ENCODE results near the gene GTF2H2C. TPM values are rescaled to one million over a fixed set of nuclear protein-coding genes. Genes with fewer than 3 reads are reported as not detected.
"Not testable (repeated sequence)": the region's sequence is repeated elsewhere in the genome, so short reads cannot be mapped to it uniquely, and the experiment has no call there.

GTF2H2C gene
- total and polyA plus RNA-seq, 4 experiments from 2014 or later, result 18.3 to 48.0 (median 32.7) TPM

- H3K27ac Mint-ChIP-seq; H3K4me3 ChIP-seq (ENCODE audit: low read length in 2 of 2); intact Hi-C loops (cut with micrococcal nuclease); H3K4me3 Mint-ChIP-seq; H3K4me1 Mint-ChIP-seq; POLR2A ChIA-PET (ENCODE audit: partially characterized antibody); H3K27ac ChIP-seq (ENCODE audit: low read depth, low read length); H3K9me3 Mint-ChIP-seq; H3K4me1 ChIP-seq (ENCODE audit: insufficient read depth, low read length); H3K27me3 ChIP-seq (ENCODE audit: insufficient read depth, low read length); H3K36me3 ChIP-seq (ENCODE audit: insufficient read depth, low read length); H3K27me3 Mint-ChIP-seq; H3K9me3 ChIP-seq (ENCODE audit: control insufficient read depth in 1 of 2, low read length in 2 of 2); CTCF ChIA-PET (ENCODE audit: partially characterized antibody); H3K36me3 Mint-ChIP-seq: not testable (repeated sequence)
- peak in 1 of 5 donors; percentile 31 for DNase-seq
These were observed 71.9 kb downstream of the GTF2H2C start for GRCh38 chr5:69631879-69632278.

Other genes starting within 250 kb of the GTF2H2C start
- gene CCDC125, start 227.4 kb upstream of the GTF2H2C start, total RNA-seq, result 1 to 10 TPM; 6.8 to 7.9 TPM
- gene CCDC125, start 227.4 kb upstream of the GTF2H2C start, polyA plus RNA-seq, result 1 to 10 TPM in 1 of 2 donors, under 1 TPM in 1; 0.65 to 5.3 TPM
- gene AK6, start 190.7 kb upstream of the GTF2H2C start, total RNA-seq, result 10 to 100 TPM; 25.3 to 31.4 TPM
- gene AK6, start 190.7 kb upstream of the GTF2H2C start, polyA plus RNA-seq, result 10 to 100 TPM; 75.1 to 90.3 TPM
- 10 to 100 TPM; 42.3 to 45.9 TPM for gene TAF9, start 190.7 kb upstream of the GTF2H2C start, total RNA-seq
- 100 to 1,000 TPM; 105 to 167 TPM for gene TAF9, start 190.7 kb upstream of the GTF2H2C start, polyA plus RNA-seq
- 10 to 100 TPM; 30.7 to 31.1 TPM for gene RAD17, start 190.4 kb upstream of the GTF2H2C start, total RNA-seq
- gene RAD17, start 190.4 kb upstream of the GTF2H2C start, polyA plus RNA-seq, result 10 to 100 TPM; 27.5 to 30.6 TPM
- gene MARVELD2, start 145.1 kb upstream of the GTF2H2C start, total RNA-seq, result 1 to 10 TPM; 1.1 TPM
- gene MARVELD2, start 145.1 kb upstream of the GTF2H2C start, polyA plus RNA-seq, result 1 to 10 TPM in 1 of 2 donors, under 1 TPM in 1; 0.20 to 1.5 TPM
- 1 to 10 TPM; 4.9 to 6.0 TPM for gene OCLN, start 67.4 kb upstream of the GTF2H2C start, total RNA-seq
- under 1 TPM in 1 of 2 donors, not detected in 1; 0.13 TPM for gene OCLN, start 67.4 kb upstream of the GTF2H2C start, polyA plus RNA-seq

Measured in CD4-positive, alpha-beta memory T cell (primary cell).